ENCODE results near the gene DLG2.
"Not testable (repeated sequence)": the region's sequence is repeated elsewhere in the genome, so short reads cannot be mapped to it uniquely, and the experiment has no call there.

The DLG2 gene

DNA sequence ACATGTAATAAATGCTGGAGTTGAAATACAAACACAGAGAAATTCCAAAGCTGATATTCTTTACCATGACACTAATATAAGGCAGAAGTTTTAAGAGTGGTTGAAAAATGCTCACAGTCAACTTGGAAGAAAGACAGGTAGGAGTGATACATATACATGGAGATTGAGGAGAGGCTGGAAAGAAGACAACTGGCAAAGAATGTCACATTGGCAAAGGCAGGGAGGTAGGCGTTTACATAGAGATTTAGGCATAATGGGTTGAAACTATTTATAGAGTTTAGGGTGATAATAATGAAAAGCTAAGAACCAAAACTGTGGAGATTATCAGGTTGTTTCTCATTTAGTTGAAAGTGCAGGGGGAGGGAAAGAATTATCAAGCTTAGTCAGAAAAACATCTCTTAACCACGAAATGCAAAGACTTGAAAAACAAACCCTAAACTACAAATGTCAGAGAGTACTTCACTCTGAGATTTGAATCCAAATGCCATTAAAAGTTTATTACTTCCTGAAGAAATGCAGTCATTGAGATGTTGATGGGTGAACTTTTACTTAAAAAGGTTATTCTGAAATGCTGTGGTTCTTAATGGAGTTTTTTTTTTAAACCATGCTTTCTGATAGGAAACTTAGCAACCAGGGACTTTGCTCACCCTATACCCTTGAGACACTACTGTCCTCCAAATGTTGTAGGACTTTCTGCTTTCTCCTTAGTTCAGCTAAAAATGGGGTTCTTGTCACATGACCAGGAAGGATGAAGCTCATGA lies 2202.6 kb downstream of the DLG2 start:
- 100% methylated on average over 1 of the region's 2 CpGs for WGBS (ENCODE audit: insufficient coverage)
- Histone ChIP-seq H3K9me3 (ENCODE audit: control extremely low read depth in 1 of 5, control insufficient read depth in 4 of 5, insufficient read depth in 2 of 5, low read depth in 1 of 5, low read length in 4 of 5) (no peaks in the 10 kb centered on the region), H3K4me3 (ENCODE audit: control insufficient read depth in 1 of 7, extremely low read depth in 1 of 7, insufficient read depth in 4 of 7, low read depth in 2 of 7, low read length in 6 of 7) (no peak overlapping the region), H3K4me1 (ENCODE audit: control extremely low read depth in 1 of 4, control insufficient read depth in 4 of 4, insufficient read depth in 4 of 4, low read length in 3 of 4) (no peaks in the 10 kb centered on the region), H3K27me3 (replicated peaks in 2 of 5; ENCODE audit: control insufficient read depth in 4 of 5, insufficient read depth in 5 of 5, low read length in 4 of 5) (no peaks in the 10 kb centered on the region), H3K36me3 (ENCODE audit: control insufficient read depth in 4 of 4, insufficient read depth in 4 of 4, low read length in 3 of 4) (no peaks in the 10 kb centered on the region), H3K27ac (ENCODE audit: insufficient read depth in 1 of 2, low read depth in 1 of 2, low read length in 2 of 2, poor library complexity in 1 of 2, severe bottlenecking in 2 of 2) (no peak overlapping the region)
- ChIA-PET CTCF (no interaction called here), POLR2A (no interaction called here)
- no peak for DNase-seq

DNA sequence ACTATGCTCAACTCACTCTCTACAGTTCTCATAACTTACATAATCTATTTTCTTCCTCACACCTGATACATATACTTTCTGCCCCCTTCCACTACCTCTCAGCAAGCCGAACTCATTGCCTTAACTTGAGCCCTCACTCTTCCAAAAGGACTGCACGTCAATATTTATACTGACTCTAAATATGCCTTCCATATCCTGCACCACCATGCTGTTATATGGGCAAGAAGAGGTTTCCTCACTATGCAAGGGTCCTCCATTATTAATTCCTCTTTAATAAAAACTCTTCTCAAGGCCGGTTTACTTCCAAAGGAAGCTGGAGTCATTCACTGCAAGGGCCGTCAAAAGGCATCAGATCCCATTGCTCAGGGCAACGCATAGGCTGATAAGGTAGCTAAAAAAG lies 2204.5 kb downstream of the DLG2 start:
- H3K27me3 ChIP-seq (replicated peaks in 2 of 5; ENCODE audit: control insufficient read depth in 4 of 5, insufficient read depth in 5 of 5, low read length in 4 of 5); POLR2A ChIA-PET; H3K9me3 ChIP-seq (ENCODE audit: control extremely low read depth in 1 of 5, control insufficient read depth in 4 of 5, insufficient read depth in 2 of 5, low read depth in 1 of 5, low read length in 4 of 5); H3K4me1 ChIP-seq (ENCODE audit: control extremely low read depth in 1 of 4, control insufficient read depth in 4 of 4, insufficient read depth in 4 of 4, low read length in 3 of 4); CTCF ChIA-PET; H3K4me3 ChIP-seq (ENCODE audit: control insufficient read depth in 1 of 7, extremely low read depth in 1 of 7, insufficient read depth in 4 of 7, low read depth in 2 of 7, low read length in 6 of 7); H3K27ac ChIP-seq (ENCODE audit: insufficient read depth in 1 of 2, low read depth in 1 of 2, low read length in 2 of 2, poor library complexity in 1 of 2, severe bottlenecking in 2 of 2); H3K36me3 ChIP-seq (ENCODE audit: control insufficient read depth in 4 of 4, insufficient read depth in 4 of 4, low read length in 3 of 4); DNase-seq: not testable (repeated sequence)
- WGBS (ENCODE audit: insufficient coverage): 100% methylated on average over 3 of the region's 5 CpGs

DNA sequence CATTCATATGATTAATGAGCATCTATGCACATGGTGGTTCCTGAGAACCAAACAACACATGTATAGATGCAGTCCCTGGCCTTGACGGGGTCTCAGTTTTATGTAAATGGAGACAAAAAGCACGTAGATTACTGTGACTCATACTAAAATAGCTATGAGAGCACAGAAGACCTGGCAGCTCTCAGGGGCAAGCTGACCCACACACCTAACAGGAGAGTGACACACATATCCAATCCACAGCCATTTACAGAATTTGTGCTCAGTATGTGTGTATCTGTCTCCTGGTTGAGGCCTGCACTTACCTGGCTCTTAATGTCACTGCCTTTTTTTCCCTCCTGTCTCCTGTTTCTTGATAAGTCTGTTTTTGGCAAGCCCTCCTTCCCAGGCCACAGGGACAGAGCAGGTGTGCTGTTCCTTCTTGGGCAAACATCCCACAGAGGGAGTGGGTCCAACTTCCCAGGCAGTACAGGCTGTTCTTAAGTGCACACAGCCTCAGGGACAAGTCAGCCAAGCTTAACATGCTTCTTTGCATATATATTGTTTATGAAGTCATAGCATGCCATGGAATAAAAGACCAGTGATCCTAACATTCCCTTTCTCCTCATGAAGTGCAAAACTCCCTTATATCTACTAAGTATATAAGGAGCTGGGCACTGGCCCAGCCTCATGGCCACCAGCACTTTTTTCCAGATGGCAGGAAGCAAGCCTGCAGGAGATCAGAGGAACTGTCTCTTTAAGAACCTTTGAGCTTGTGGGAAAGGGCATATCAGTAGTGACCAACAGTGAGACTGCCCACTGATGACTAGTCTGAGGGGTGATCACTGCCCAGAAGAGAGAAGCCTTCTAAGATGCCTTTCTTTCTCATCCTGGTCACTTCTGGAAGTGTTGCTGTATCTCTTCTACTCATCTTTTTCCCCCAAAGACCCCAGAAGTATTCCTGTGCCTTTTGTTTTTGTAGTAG lies 2216.3 kb downstream of the DLG2 start:
- CTCF ChIA-PET: no interaction called here
- POLR2A ChIA-PET: no interaction called here

DNA sequence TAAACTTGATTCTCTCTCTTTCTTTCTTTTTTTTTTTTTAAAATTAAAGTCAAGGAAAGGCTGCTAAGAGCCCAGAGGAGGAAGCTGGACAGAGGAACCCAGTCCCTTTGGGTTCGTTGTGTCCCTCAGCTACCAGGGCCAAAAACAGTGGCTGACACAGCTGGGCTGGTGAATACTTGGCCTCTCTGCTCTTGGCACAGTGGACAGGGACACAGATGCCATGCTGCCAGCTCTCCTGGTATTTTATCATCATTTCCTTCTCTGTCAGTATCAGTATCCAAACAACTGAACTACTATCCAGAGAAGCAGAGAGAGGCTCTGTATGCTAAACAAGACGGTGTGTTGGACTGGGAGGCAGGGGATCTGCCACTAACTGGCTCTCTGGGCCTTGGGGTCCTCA lies 2217.3 kb downstream of the DLG2 start:
- H3K9me3 ChIP-seq (ENCODE audit: control extremely low read depth in 1 of 5, control insufficient read depth in 4 of 5, insufficient read depth in 2 of 5, low read depth in 1 of 5, low read length in 4 of 5): no peaks in the 10 kb centered on the region
- H3K27me3 ChIP-seq (replicated peaks in 2 of 5; ENCODE audit: control insufficient read depth in 4 of 5, insufficient read depth in 5 of 5, low read length in 4 of 5): no peaks in the 10 kb centered on the region
- H3K4me3 ChIP-seq (ENCODE audit: control insufficient read depth in 1 of 7, extremely low read depth in 1 of 7, insufficient read depth in 4 of 7, low read depth in 2 of 7, low read length in 6 of 7): no peak overlapping the region
- ChIA-PET POLR2A (no interaction called here), CTCF (no interaction called here)
- H3K36me3 ChIP-seq (ENCODE audit: control insufficient read depth in 4 of 4, insufficient read depth in 4 of 4, low read length in 3 of 4): no peaks in the 10 kb centered on the region
- H3K27ac ChIP-seq (ENCODE audit: insufficient read depth in 1 of 2, low read depth in 1 of 2, low read length in 2 of 2, poor library complexity in 1 of 2, severe bottlenecking in 2 of 2): no peak overlapping the region
- H3K4me1 ChIP-seq (ENCODE audit: control extremely low read depth in 1 of 4, control insufficient read depth in 4 of 4, insufficient read depth in 4 of 4, low read length in 3 of 4): no peaks in the 10 kb centered on the region
- 100% methylated on average over 2 of the region's 2 CpGs for WGBS (ENCODE audit: insufficient coverage)
- DNase-seq: no peak

More for the DNA sequence above, 2216.3 kb downstream of the DLG2 start:
- no peaks in the 10 kb centered on the region for H3K9me3 ChIP-seq (ENCODE audit: control extremely low read depth in 1 of 5, control insufficient read depth in 4 of 5, insufficient read depth in 2 of 5, low read depth in 1 of 5, low read length in 4 of 5)
- H3K36me3 ChIP-seq (ENCODE audit: control insufficient read depth in 4 of 4, insufficient read depth in 4 of 4, low read length in 3 of 4): no peaks in the 10 kb centered on the region
- H3K4me3 ChIP-seq (ENCODE audit: control insufficient read depth in 1 of 7, extremely low read depth in 1 of 7, insufficient read depth in 4 of 7, low read depth in 2 of 7, low read length in 6 of 7): no peak overlapping the region
- no peak overlapping the region for H3K27ac ChIP-seq (ENCODE audit: insufficient read depth in 1 of 2, low read depth in 1 of 2, low read length in 2 of 2, poor library complexity in 1 of 2, severe bottlenecking in 2 of 2)
- no peaks in the 10 kb centered on the region for H3K4me1 ChIP-seq (ENCODE audit: control extremely low read depth in 1 of 4, control insufficient read depth in 4 of 4, insufficient read depth in 4 of 4, low read length in 3 of 4)
- H3K27me3 ChIP-seq (replicated peaks in 2 of 5; ENCODE audit: control insufficient read depth in 4 of 5, insufficient read depth in 5 of 5, low read length in 4 of 5): no peaks in the 10 kb centered on the region
- DNase-seq: no peak
- WGBS (ENCODE audit: insufficient coverage): 92% methylated on average over 2 of the region's 2 CpGs

DNA sequence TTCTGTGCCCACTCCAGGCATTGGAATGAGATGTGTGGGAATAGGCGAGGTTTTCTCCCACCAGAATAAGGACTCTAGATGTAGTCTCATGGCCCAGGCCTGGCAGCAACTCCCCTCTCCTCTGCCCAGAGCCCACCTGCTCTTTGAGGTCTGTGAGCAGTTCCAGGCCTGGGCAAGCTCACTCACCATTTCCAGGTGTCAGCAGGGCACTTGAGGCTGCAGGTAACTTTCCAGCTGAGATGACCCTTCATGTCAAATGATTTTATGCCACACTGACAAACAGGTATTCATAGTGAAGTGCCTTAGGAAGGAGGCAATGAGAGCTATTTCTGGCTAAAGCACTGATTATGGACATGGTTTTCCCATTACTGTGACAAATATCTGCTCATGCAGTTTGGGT lies 2217.7 kb downstream of the DLG2 start:
- no peak overlapping the region for H3K27ac ChIP-seq (ENCODE audit: insufficient read depth in 1 of 2, low read depth in 1 of 2, low read length in 2 of 2, poor library complexity in 1 of 2, severe bottlenecking in 2 of 2)
- no peak overlapping the region for H3K4me3 ChIP-seq (ENCODE audit: control insufficient read depth in 1 of 7, extremely low read depth in 1 of 7, insufficient read depth in 4 of 7, low read depth in 2 of 7, low read length in 6 of 7)
- no peaks in the 10 kb centered on the region for H3K36me3 ChIP-seq (ENCODE audit: control insufficient read depth in 4 of 4, insufficient read depth in 4 of 4, low read length in 3 of 4)
- no peaks in the 10 kb centered on the region for H3K27me3 ChIP-seq (replicated peaks in 2 of 5; ENCODE audit: control insufficient read depth in 4 of 5, insufficient read depth in 5 of 5, low read length in 4 of 5)
- ChIA-PET POLR2A (no interaction called here), CTCF (no interaction called here)
- no peaks in the 10 kb centered on the region for H3K9me3 ChIP-seq (ENCODE audit: control extremely low read depth in 1 of 5, control insufficient read depth in 4 of 5, insufficient read depth in 2 of 5, low read depth in 1 of 5, low read length in 4 of 5)
- WGBS (ENCODE audit: insufficient coverage): 100% methylated on average over 1 of the region's 1 CpG
- no peak for DNase-seq
- H3K4me1 ChIP-seq (ENCODE audit: control extremely low read depth in 1 of 4, control insufficient read depth in 4 of 4, insufficient read depth in 4 of 4, low read length in 3 of 4): no peaks in the 10 kb centered on the region

DNA sequence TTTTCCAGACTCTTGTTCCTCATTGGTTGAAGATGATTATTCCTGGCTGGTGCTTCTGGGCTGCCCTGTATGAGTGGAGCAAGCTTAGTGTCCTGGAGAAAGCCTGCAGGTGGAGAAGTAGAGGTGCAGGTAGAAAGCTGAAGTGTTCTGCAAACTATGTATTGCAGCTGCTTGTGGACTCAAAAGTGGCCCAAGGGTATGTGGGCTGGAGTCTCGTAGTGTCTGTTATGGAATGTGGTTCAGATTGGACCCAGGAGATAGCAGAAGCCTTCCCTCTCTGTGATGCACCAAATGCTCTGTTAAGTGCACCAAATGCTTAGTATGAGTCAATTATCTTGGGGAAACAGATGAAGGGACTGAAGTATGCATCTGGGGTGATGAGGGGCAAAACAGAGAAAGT lies 2218.2 kb downstream of the DLG2 start:
- Histone ChIP-seq H3K27ac (ENCODE audit: insufficient read depth in 1 of 2, low read depth in 1 of 2, low read length in 2 of 2, poor library complexity in 1 of 2, severe bottlenecking in 2 of 2) (no peak overlapping the region), H3K36me3 (ENCODE audit: control insufficient read depth in 4 of 4, insufficient read depth in 4 of 4, low read length in 3 of 4) (no peaks in the 10 kb centered on the region), H3K4me1 (ENCODE audit: control extremely low read depth in 1 of 4, control insufficient read depth in 4 of 4, insufficient read depth in 4 of 4, low read length in 3 of 4) (no peaks in the 10 kb centered on the region), H3K27me3 (replicated peaks in 2 of 5; ENCODE audit: control insufficient read depth in 4 of 5, insufficient read depth in 5 of 5, low read length in 4 of 5) (no peaks in the 10 kb centered on the region), H3K4me3 (ENCODE audit: control insufficient read depth in 1 of 7, extremely low read depth in 1 of 7, insufficient read depth in 4 of 7, low read depth in 2 of 7, low read length in 6 of 7) (no peak overlapping the region), H3K9me3 (ENCODE audit: control extremely low read depth in 1 of 5, control insufficient read depth in 4 of 5, insufficient read depth in 2 of 5, low read depth in 1 of 5, low read length in 4 of 5) (no peaks in the 10 kb centered on the region)
- WGBS (ENCODE audit: insufficient coverage): 100% methylated on average over 1 of the region's 1 CpG
- ChIA-PET POLR2A (no interaction called here), CTCF (no interaction called here)
- no peak for DNase-seq

All from common myeloid progenitor, CD34-positive (primary cell).